GM10266 (cell line): ENCODE results near the gene GTSF1L.

Experiments
- DNase-seq: peaks from one replicate; pipeline ENCODE4 v3.0.0; 2012; ENCODE audit errors: extremely low spot score
- CTCF ChIP-seq: IDR thresholded peaks from 2 replicates; pipeline ENCODE4 v1.5.1; 2012; ENCODE audit warnings: mild to moderate bottlenecking, low read depth; ENCODE audit not compliant: control insufficient read depth, insufficient read depth; ENCODE audit errors: missing control alignments

Gene GTSF1L

GRCh38 chr20:43752561-43753301 lies 25.9 kb upstream of the GTSF1L start:
- no peak for TF ChIP-seq CTCF

DNA sequence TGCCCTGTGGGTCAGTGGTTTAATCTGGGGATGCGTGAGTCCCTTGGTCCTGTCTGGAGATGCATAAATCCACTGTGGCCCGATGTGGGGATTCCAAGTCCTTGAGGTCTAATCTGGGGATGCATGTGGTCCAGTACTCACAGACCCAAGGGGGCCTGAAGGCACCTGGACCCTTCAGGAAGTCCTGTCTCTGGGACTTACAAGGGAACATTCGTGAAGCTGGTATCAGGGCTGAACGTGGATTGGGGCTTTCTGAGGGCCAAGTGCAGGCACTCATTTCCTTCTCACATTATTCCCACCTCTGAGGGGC lies 25.2 kb upstream of the GTSF1L start:
- no peak for TF ChIP-seq CTCF
- no peak for DNase-seq

More at GRCh38 chr20:43752561-43753301, 25.9 kb upstream of the GTSF1L start:
- peak; percentile 65 for DNase-seq

- TF ChIP-seq CTCF, result no peak
- peak; percentile 88 for DNase-seq
Observed at GRCh38 chr20:43751167-43752050, 24.6 kb upstream of the GTSF1L start.

DNA sequence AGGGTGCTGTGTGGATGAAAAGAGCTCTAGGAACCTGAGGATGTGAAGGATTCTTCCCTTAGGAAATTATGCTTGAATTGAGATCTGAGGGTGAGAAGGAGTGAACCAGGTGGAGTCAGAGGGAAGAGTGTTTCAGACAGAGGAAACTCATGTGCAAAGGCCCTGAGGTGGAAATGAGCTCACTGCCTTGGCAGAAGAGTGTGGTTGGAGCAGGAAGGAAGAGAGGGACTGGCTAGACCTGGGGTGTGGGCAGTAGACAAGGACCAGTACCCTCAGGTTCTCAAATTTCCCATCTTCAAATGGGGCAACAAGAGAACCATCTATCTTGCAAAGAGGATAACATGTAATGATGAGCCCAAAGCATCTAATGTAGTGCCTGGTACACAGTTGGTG lies 24.0 kb upstream of the GTSF1L start:
- TF ChIP-seq CTCF, result no peak
- no peak for DNase-seq

DNA sequence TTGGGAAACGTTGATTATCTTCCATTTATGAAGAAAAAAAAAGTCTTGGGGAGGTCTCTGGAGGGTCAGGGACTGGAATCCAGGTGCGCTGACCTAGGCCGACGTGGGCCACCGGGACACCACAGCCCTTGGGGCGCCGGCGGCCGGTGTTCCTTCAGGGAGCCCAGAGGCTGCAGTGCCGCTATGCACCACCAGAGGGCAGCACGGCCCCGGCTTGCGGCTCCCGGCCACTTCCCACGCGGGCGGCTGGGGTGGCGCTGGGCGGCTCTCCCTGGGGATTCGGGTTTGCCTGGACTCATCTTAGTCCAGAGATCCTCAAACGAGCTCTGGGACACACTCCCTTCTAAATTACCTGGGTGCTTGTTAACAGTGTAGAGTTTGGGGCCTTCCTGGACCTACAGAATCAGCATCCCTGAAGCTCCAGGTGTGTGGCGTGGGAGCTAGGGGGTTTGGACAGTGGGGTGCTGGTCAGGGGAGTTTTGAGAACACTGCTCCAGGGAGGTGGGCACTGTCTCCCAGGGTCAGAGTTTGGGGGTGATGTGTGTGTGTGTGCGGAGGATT lies 23.0 kb upstream of the GTSF1L start:
- TF ChIP-seq CTCF, result peak; percentile 99
- peak; percentile 72 for DNase-seq

GRCh38 chr20:43748274-43748673 lies 21.5 kb upstream of the GTSF1L start:
- TF ChIP-seq CTCF, result no peak
- no peak for DNase-seq
